HEK293 (cell line): Measurements from ENCODE around the gene PDCL2.
"Not testable (repeated sequence)": the region's sequence is repeated elsewhere in the genome, so short reads cannot be mapped to it uniquely, and the experiment has no call there.

Experiments used
- CTCF ChIA-PET: fragments of 350-600 bp; formaldehyde crosslinking; extraction: SDS; loops from one replicate; lab custom pipeline; 2021; ENCODE audit warnings: antibody characterized with exemption; lab: Yijun Ruan, JAX
- POLR2A ChIA-PET: fragments of 300-600 bp; formaldehyde crosslinking; extraction: SDS; loops from one replicate; lab custom pipeline; 2020; ENCODE audit warnings: antibody characterized with exemption, inconsistent platforms; lab: Yijun Ruan, JAX
- H3K27ac ChIP-seq: fragments of 200-500 bp; sonication (Bioruptor generic); 2 replicates; pipeline ENCODE4 v1.5.1; 2014; ENCODE audit warnings: low read depth, low read length, control low read depth, inconsistent platforms; ENCODE audit errors: extremely low read depth
- H3K36me3 ChIP-seq, 2 experiments: fragments of 200-500 bp in 1 of 2; sonication (Bioruptor generic) in 1 of 2; 1 replicate in 1 of 2; 2 replicates in 1 of 2; pipeline ENCODE4 v1.5.1; 2014 to 2017; ENCODE audit warnings: inconsistent platforms in 2 of 2, low read length in 2 of 2; ENCODE audit not compliant: control insufficient read depth in 2 of 2, insufficient read depth in 1 of 2
- H3K4me1 ChIP-seq: fragments of 200-500 bp; sonication (Bioruptor generic); 2 replicates; pipeline ENCODE4 v1.5.1; 2014; ENCODE audit warnings: mild to moderate bottlenecking, low read length, inconsistent platforms; ENCODE audit not compliant: control insufficient read depth, insufficient read depth
- H3K4me3 ChIP-seq: 2 replicates; pipeline ENCODE4 v1.5.1; 2011; ENCODE audit warnings: low read depth, mild to moderate bottlenecking, control low read depth, low read length, moderate library complexity
- H3K9me3 ChIP-seq: fragments of 200-500 bp; sonication (Bioruptor generic); 2 replicates; pipeline ENCODE4 v1.5.1; 2014; ENCODE audit warnings: low read depth, low read length, inconsistent platforms; ENCODE audit not compliant: control insufficient read depth, insufficient read depth
- KLF1 ChIP-seq: fragments of 450-650 bp; formaldehyde crosslinking; IDR thresholded peaks from 2 replicates; pipeline ENCODE4 v1.5.1; 2016; ENCODE audit warnings: missing biosample characterization, missing genetic modification characterization
- OVOL3 ChIP-seq: fragments of 450-650 bp; formaldehyde crosslinking; IDR thresholded peaks from 2 replicates; pipeline ENCODE4 v1.5.1; 2016; ENCODE audit warnings: missing biosample characterization, missing genetic modification characterization
- PRDM1 ChIP-seq: fragments of 450-650 bp; formaldehyde crosslinking; IDR thresholded peaks from 2 replicates; pipeline ENCODE4; 2016; ENCODE audit warnings: missing biosample characterization, missing genetic modification characterization
- SP2 ChIP-seq: fragments of 450-650 bp; formaldehyde crosslinking; IDR thresholded peaks from 2 replicates; pipeline ENCODE4 v1.5.1; 2016; ENCODE audit warnings: missing biosample characterization, missing genetic modification characterization
- YY1 ChIP-seq: fragments of 450-650 bp; formaldehyde crosslinking; IDR thresholded peaks from 2 replicates; pipeline ENCODE4 v1.5.1; 2018; ENCODE audit warnings: missing biosample characterization, missing genetic modification characterization
- ZBTB8A ChIP-seq: fragments of 450-650 bp; formaldehyde crosslinking; IDR thresholded peaks from 2 replicates; pipeline ENCODE4 v1.5.1; 2016; ENCODE audit warnings: missing biosample characterization, missing genetic modification characterization
- ZNF133 ChIP-seq: fragments of 450-650 bp; formaldehyde crosslinking; IDR thresholded peaks from 2 replicates; pipeline ENCODE4 v1.5.1; 2016; ENCODE audit warnings: missing biosample characterization, missing genetic modification characterization
- ZNF23 ChIP-seq: fragments of 450-650 bp; formaldehyde crosslinking; IDR thresholded peaks from 2 replicates; pipeline ENCODE4 v1.5.1; 2016; ENCODE audit warnings: missing biosample characterization, missing genetic modification characterization, borderline replicate concordance
- ZNF350 ChIP-seq: fragments of 450-650 bp; formaldehyde crosslinking; IDR thresholded peaks from 2 replicates; pipeline ENCODE4 v1.5.0; 2017; ENCODE audit warnings: missing biosample characterization, mild to moderate bottlenecking, missing genetic modification characterization
- ZNF354C ChIP-seq: fragments of 450-650 bp; formaldehyde crosslinking; IDR thresholded peaks from 2 replicates; pipeline ENCODE4 v1.5.1; 2016; ENCODE audit warnings: missing biosample characterization, missing genetic modification characterization, low read depth, borderline replicate concordance
- ZNF366 ChIP-seq: fragments of 450-650 bp; formaldehyde crosslinking; conservative IDR thresholded peaks from 2 replicates; pipeline ENCODE4 v1.5.1; 2016; ENCODE audit warnings: missing biosample characterization, missing genetic modification characterization
- ZNF37A ChIP-seq: fragments of 450-650 bp; IDR thresholded peaks from 2 replicates; pipeline ENCODE4 v1.5.1; 2018; ENCODE audit warnings: missing biosample characterization, missing genetic modification characterization
- ZNF391 ChIP-seq: fragments of 450-650 bp; formaldehyde crosslinking; IDR thresholded peaks from 2 replicates; pipeline ENCODE4 v1.5.1; 2016; ENCODE audit warnings: low read depth, missing biosample characterization, missing genetic modification characterization, borderline replicate concordance
- ZNF501 ChIP-seq: fragments of 450-650 bp; formaldehyde crosslinking; IDR thresholded peaks from 2 replicates; pipeline ENCODE4 v1.5.1; 2016; ENCODE audit warnings: missing biosample characterization, missing genetic modification characterization
- ZNF600 ChIP-seq: fragments of 450-650 bp; formaldehyde crosslinking; IDR thresholded peaks from 2 replicates; pipeline ENCODE4 v1.5.1; 2016; ENCODE audit warnings: missing biosample characterization, missing genetic modification characterization
- ZNF624 ChIP-seq: fragments of 450-650 bp; formaldehyde crosslinking; IDR thresholded peaks from 2 replicates; pipeline ENCODE4 v1.5.1; 2017; ENCODE audit warnings: missing biosample characterization, missing genetic modification characterization
- ZNF658 ChIP-seq: fragments of 450-650 bp; formaldehyde crosslinking; IDR thresholded peaks from 2 replicates; pipeline ENCODE4; 2016; ENCODE audit warnings: missing biosample characterization, missing genetic modification characterization
- ZSCAN30 ChIP-seq: fragments of 450-650 bp; IDR thresholded peaks from 2 replicates; pipeline ENCODE4 v1.5.1; 2018; ENCODE audit warnings: missing biosample characterization, mild to moderate bottlenecking, missing genetic modification characterization, moderate library complexity
- TF ChIP-seq, protein P1 (sequence below): fragments of 450-650 bp; formaldehyde crosslinking; IDR thresholded peaks from 2 replicates; pipeline ENCODE4 v1.5.1; 2016; ENCODE audit warnings: missing biosample characterization, missing genetic modification characterization, low read depth
- TF ChIP-seq, protein P2 (sequence below): fragments of 450-650 bp; formaldehyde crosslinking; IDR thresholded peaks from 2 replicates; pipeline ENCODE4 v1.5.1; 2016; ENCODE audit warnings: missing biosample characterization, missing genetic modification characterization

Gene PDCL2

DNA sequence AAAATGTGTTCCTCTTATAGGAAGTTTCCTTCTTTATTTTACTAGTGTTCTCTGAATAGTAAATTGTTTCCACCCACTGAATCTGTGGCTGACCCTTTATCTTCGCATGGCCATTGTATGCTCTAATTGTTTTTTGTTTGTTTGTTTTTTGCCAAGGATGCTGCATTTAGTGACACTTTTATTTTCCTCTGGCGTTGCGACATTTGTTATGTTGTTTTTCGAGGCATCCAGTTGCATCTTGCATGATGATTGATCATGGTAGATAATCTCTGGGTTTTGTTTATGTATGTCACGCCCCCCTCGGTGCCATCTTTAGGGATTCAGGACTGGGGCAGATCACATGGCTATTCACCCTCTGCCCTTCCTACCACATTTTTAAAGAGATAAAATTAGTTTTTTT is 41.9 kb upstream of the PDCL2 start:
- POLR2A ChIA-PET = no interaction called here

DNA sequence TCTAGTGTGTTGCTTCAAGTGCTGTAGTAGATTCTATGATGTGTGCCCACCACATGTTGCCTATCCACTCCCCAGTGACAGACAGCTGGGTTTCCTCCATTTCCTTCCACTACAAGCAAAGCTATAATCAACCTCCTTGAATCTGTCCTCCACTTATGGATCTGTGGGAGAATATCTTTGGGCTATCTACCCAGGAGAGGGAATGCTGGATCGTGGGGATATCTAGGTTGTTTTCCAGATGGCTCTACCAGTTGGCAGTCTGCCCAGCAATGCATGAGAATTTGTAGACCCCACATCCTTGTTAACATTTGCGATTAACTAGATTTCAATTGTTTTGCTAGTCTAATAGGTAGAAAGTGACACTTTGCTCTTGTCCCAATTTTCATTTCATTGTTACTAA is 33.8 kb upstream of the PDCL2 start:
- POLR2A ChIA-PET = no interaction called here
- no peaks in the 10 kb centered on the region for H3K4me1 ChIP-seq
- H3K27ac ChIP-seq = no peak overlapping the region
- H3K36me3 ChIP-seq = peaks cover 0 to 13% of the 10 kb centered on the region in 2 experiments; a peak in 1 of 3 replicates
- TF ChIP-seq OVOL3 (tag by site-specific recombination) (no peak), ZNF350 (tag by site-specific recombination) (no peak), ZNF658 (tag by site-specific recombination) (no peak)
- CTCF ChIA-PET = no interaction called here
- no peaks in the 10 kb centered on the region for H3K9me3 ChIP-seq
- H3K4me3 ChIP-seq = no peak overlapping the region

More for the DNA sequence above, 41.9 kb upstream of the PDCL2 start:
- Histone ChIP-seq H3K36me3 (peaks cover 0 to 2% of the 10 kb centered on the region in 2 experiments; a peak in 1 of 3 replicates), H3K9me3 (no peaks in the 10 kb centered on the region), H3K4me1 (no peaks in the 10 kb centered on the region), H3K4me3 (no peak overlapping the region), H3K27ac (no peak overlapping the region)
- CTCF ChIA-PET = no interaction called here
- TF ChIP-seq ZBTB8A (tag by site-specific recombination) = peak; percentile 57
- TF ChIP-seq ZNF133 = no peak

DNA sequence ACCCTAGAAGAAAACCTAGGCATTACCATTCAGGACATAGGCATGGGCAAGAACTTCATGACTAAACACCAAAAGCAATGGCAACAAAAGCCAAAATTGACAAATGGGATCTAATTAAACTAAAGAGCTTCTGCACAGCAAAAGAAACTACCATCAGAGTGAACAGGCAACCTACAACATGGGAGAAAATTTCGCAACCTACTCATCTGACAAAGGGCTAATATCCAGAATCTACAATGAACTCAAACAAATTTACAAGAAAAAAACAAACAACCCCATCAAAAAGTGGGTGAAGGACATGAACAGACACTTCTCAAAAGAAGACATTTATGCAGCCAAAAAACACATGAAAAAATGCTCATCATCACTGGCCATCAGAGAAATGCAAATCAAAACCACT is 32.0 kb upstream of the PDCL2 start:
- H3K27ac ChIP-seq, H3K4me3 ChIP-seq, H3K4me1 ChIP-seq, CTCF ChIA-PET, POLR2A ChIA-PET, H3K9me3 ChIP-seq: not testable (repeated sequence)
- H3K36me3 ChIP-seq = peaks cover 0 to 12% of the 10 kb centered on the region in 2 experiments; a peak in 1 of 3 replicates

GRCh38 chr4:55618546-55619143 is 26.6 kb upstream of the PDCL2 start:
- TF ChIP-seq ZNF391 (tag by site-specific recombination) = no peak
- TF ChIP-seq, protein P1, sequence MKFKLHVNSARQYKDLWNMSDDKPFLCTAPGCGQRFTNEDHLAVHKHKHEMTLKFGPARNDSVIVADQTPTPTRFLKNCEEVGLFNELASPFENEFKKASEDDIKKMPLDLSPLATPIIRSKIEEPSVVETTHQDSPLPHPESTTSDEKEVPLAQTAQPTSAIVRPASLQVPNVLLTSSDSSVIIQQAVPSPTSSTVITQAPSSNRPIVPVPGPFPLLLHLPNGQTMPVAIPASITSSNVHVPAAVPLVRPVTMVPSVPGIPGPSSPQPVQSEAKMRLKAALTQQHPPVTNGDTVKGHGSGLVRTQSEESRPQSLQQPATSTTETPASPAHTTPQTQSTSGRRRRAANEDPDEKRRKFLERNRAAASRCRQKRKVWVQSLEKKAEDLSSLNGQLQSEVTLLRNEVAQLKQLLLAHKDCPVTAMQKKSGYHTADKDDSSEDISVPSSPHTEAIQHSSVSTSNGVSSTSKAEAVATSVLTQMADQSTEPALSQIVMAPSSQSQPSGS = no peak
- no peak for TF ChIP-seq ZNF37A (tag by site-specific recombination)
- TF ChIP-seq ZNF354C (tag by site-specific recombination) = no peak
- TF ChIP-seq PRDM1 (tag by site-specific recombination) = peak; percentile 65
- TF ChIP-seq ZNF624 (tag by site-specific recombination) = no peak
- no peak for TF ChIP-seq ZNF501
- no peak for TF ChIP-seq ZNF23
- no peak for TF ChIP-seq ZSCAN30 (tag by site-specific recombination)
- TF ChIP-seq ZNF366 (tag by site-specific recombination) = peak; percentile 83
- TF ChIP-seq ZNF600 (tag by site-specific recombination) = no peak
- no peak for TF ChIP-seq KLF1 (tag by site-specific recombination)
- no peak for TF ChIP-seq SP2 (tag by site-specific recombination)
- TF ChIP-seq, protein P2, sequence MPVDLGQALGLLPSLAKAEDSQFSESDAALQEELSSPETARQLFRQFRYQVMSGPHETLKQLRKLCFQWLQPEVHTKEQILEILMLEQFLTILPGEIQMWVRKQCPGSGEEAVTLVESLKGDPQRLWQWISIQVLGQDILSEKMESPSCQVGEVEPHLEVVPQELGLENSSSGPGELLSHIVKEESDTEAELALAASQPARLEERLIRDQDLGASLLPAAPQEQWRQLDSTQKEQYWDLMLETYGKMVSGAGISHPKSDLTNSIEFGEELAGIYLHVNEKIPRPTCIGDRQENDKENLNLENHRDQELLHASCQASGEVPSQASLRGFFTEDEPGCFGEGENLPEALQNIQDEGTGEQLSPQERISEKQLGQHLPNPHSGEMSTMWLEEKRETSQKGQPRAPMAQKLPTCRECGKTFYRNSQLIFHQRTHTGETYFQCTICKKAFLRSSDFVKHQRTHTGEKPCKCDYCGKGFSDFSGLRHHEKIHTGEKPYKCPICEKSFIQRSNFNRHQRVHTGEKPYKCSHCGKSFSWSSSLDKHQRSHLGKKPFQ (tag by site-specific recombination) = no peak
- TF ChIP-seq YY1 = no peak
- CTCF ChIA-PET = no interaction called here
- no peaks in the 10 kb centered on the region for H3K36me3 ChIP-seq
- no peaks in the 10 kb centered on the region for H3K4me1 ChIP-seq
- POLR2A ChIA-PET = no interaction called here
- no peaks in the 10 kb centered on the region for H3K9me3 ChIP-seq
- H3K27ac ChIP-seq = no peak overlapping the region
- no peak overlapping the region for H3K4me3 ChIP-seq
